CD4-positive, alpha-beta T cell (primary cell): Measurements from ENCODE around the gene RGL2. TPM values are rescaled to one million over a fixed set of nuclear protein-coding genes. Genes with fewer than 3 reads are reported as not detected.

ENCODE experiments used
- ATAC-seq: fragments of 200-7000 bp; cut with Tn5 transposase; one replicate; pipeline ENCODE4 v1.10.0; 2022; ENCODE audit warnings: mild to moderate bottlenecking; ENCODE audit not compliant: poor library complexity
- CTCF ChIA-PET: fragments of 350-600 bp; sonication (Branson Sonifier 250); formaldehyde crosslinking; loops from one replicate; lab custom pipeline; 2021; ENCODE audit warnings: antibody characterized with exemption, inconsistent platforms; lab: Charles Lee
- POLR2A ChIA-PET: fragments of 350-600 bp; sonication (Branson Sonifier 250); formaldehyde crosslinking; loops from one replicate; lab custom pipeline; 2021; ENCODE audit warnings: antibody characterized with exemption, inconsistent platforms; lab: Charles Lee
- DNase-seq, 14 experiments: peaks; one replicate each; pipeline ENCODE4 v3.0.0-alpha.2; 2013 to 2020; ENCODE audit warnings: mixed read lengths in 2 of 14
- H3K27ac ChIP-seq, 2 donors: one replicate each; pipeline versions ENCODE4 v1.5.1 to v1.7.0; 2013; ENCODE audit warnings: low read length in 2 of 2, low read depth in 1 of 2, mild to moderate bottlenecking in 1 of 2
- H3K27me3 ChIP-seq, 2 experiments: 1 replicate in 1 of 2; 2 replicates in 1 of 2; pipeline versions ENCODE4 v1.6.1 to v1.7.0; 2013; ENCODE audit warnings: low read length in 2 of 2, control low read depth in 1 of 2, mild to moderate bottlenecking in 1 of 2, moderate library complexity in 1 of 2; ENCODE audit not compliant: insufficient read depth in 2 of 2, control insufficient read depth in 1 of 2
- H3K36me3 ChIP-seq: one replicate; pipeline ENCODE4 v1.6.1; 2013; ENCODE audit warnings: low read length, control low read depth; ENCODE audit not compliant: insufficient read depth
- H3K4me1 ChIP-seq: one replicate; pipeline ENCODE4 v1.6.1; 2013; ENCODE audit warnings: low read length, control low read depth; ENCODE audit not compliant: insufficient read depth
- H3K4me3 ChIP-seq: one replicate; pipeline ENCODE4 v1.5.1; 2013; ENCODE audit warnings: mild to moderate bottlenecking, low read length, moderate library complexity
- H3K9me3 ChIP-seq, 2 experiments: 1 replicate in 1 of 2; 2 replicates in 1 of 2; pipeline versions ENCODE4 v1.6.1 to v1.7.0; 2013; ENCODE audit warnings: low read length in 2 of 2, mild to moderate bottlenecking in 2 of 2, control low read depth in 1 of 2, moderate library complexity in 1 of 2; ENCODE audit not compliant: control insufficient read depth in 1 of 2, insufficient read depth in 1 of 2
- H3K27ac Mint-ChIP-seq: one replicate; pipeline ENCODE4 v1.8.0; 2020; ENCODE audit warnings: mixed read lengths
- H3K27me3 Mint-ChIP-seq: one replicate; pipeline ENCODE4 v1.8.0; 2021; ENCODE audit warnings: mixed read lengths
- H3K36me3 Mint-ChIP-seq: one replicate; pipeline ENCODE4 v1.8.0; 2021; ENCODE audit warnings: low read depth, mixed read lengths
- H3K4me1 Mint-ChIP-seq: one replicate; pipeline ENCODE4 v1.8.0; 2021; ENCODE audit warnings: low read depth, mixed read lengths
- H3K4me3 Mint-ChIP-seq: one replicate; pipeline ENCODE4 v1.8.0; 2020; ENCODE audit warnings: mild to moderate bottlenecking, mixed read lengths
- H3K9me3 Mint-ChIP-seq: one replicate; pipeline ENCODE4 v1.8.0; 2020; ENCODE audit warnings: mixed read lengths
- intact Hi-C, 2 experiments: fragments of 100-400 bp; cut with DNase I in 1 of 2; cut with micrococcal nuclease in 1 of 2; formaldehyde crosslinking; loops; one replicate each; pipeline versions ENCODE4 v1.15.1 to v1.9.0; 2023 to 2025; cut with DNase I, micrococcal nuclease
- total RNA-seq, 174 experiments: library from RNA in 2 of 174; stranded (reverse) in 2 of 174; gene quantifications; one replicate each; pipeline ENCODE4 v1.2.3 and lab custom pipeline; 2021 to 2026
- TF ChIP-seq, protein P1 (sequence below): fragments of 200-600 bp; IDR thresholded peaks from one replicate; pipeline ENCODE4 v1.8.0; 2022; ENCODE audit warnings: antibody characterized with exemption, mild to moderate bottlenecking

RGL2 gene
- total RNA-seq, 2 experiments from 2014 or later = 39.2 to 39.4 TPM

DNA sequence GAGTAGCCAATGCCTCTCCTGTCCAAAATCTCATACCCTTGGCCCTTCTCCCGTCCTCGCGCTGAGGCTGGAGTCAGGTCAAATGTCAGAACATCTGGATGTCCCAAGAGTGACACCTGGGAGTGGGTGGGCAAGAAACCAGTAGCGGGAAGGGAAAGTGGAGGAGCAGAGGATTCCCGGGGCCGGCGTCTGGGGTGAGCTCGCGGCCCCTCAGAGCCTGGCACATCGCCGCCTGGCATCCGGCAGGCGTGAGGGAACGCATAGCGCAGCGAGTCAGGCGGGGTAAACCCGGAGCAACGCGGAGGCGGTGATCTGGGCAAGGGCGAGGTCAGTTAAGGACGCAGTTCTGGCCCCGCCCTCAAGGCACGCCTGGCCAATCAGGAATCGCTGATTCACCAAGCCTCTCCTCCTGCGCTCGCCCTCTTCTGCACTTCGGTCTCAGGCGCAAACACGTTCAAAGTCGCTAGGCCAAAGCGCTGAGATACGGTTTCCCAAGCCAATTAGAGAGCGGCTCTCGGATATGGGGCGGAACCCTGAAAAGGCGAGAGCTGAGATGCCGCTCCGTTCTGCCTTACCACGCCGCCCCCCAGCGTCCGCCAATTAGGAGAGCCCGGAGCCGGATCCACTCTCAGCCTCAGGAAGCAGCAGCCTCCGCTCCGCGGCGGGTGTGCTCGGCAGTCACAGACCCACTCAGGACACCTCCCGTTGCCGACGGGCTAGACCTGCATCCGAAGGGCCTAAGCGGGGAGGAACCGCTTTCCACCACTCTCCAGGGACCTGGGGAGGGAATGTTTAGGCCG lies 49.6 kb downstream of the RGL2 start:
- Histone ChIP-seq H3K4me1 (peaks cover 32% of the 10 kb centered on the region), H3K27ac (peak overlapping the region; percentile 98), H3K4me3 (peak overlapping the region; percentile 70), H3K27me3 (no peaks in the 10 kb centered on the region), H3K36me3 (peaks cover 17% of the 10 kb centered on the region), H3K9me3 (no peaks in the 10 kb centered on the region)
- TF ChIP-seq, protein P1, sequence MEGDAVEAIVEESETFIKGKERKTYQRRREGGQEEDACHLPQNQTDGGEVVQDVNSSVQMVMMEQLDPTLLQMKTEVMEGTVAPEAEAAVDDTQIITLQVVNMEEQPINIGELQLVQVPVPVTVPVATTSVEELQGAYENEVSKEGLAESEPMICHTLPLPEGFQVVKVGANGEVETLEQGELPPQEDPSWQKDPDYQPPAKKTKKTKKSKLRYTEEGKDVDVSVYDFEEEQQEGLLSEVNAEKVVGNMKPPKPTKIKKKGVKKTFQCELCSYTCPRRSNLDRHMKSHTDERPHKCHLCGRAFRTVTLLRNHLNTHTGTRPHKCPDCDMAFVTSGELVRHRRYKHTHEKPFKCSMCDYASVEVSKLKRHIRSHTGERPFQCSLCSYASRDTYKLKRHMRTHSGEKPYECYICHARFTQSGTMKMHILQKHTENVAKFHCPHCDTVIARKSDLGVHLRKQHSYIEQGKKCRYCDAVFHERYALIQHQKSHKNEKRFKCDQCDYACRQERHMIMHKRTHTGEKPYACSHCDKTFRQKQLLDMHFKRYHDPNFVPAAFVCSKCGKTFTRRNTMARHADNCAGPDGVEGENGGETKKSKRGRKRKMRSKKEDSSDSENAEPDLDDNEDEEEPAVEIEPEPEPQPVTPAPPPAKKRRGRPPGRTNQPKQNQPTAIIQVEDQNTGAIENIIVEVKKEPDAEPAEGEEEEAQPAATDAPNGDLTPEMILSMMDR = peak; percentile 32
- POLR2A ChIA-PET = interaction anchor here (0.5 to 4.0 kb wide), 42 partner anchors 11 to 1585 kb away, joined by 3 to 95 read pairs (median 6); partner anchors contain the start of genes B3GALT4, BRD2, GPANK1 and HLA-DMA
- peak; percentile 89 to 99 (median 94) for DNase-seq
- peaks cover 37% of the 10 kb centered on the region for H3K4me1 Mint-ChIP-seq
- peaks cover 24% of the 10 kb centered on the region for H3K36me3 Mint-ChIP-seq
- peak overlapping the region; percentile 92 for H3K4me3 Mint-ChIP-seq
- ATAC-seq = peak; percentile 83
- no peaks in the 10 kb centered on the region for H3K27me3 Mint-ChIP-seq
- H3K27ac Mint-ChIP-seq = peak overlapping the region; percentile 97
- intact Hi-C loops = loop anchor here (1.0 to 2.0 kb wide), 9 partner anchors 22 to 364 kb away; partner anchors contain the start of genes RING1 (in 2 of the 2), VPS52 (in 2 of the 2), RXRB (in 1 of the 2) and SLC39A7 (in 1 of the 2)
- CTCF ChIA-PET = interaction anchor here (0.7 to 6.8 kb wide), 28 partner anchors 9 to 372 kb away, joined by 3 to 76 read pairs (median 4); partner anchors contain the start of genes B3GALT4, HSD17B8, ITPR3 and RGL2
- H3K9me3 Mint-ChIP-seq = no peaks in the 10 kb centered on the region

DNA sequence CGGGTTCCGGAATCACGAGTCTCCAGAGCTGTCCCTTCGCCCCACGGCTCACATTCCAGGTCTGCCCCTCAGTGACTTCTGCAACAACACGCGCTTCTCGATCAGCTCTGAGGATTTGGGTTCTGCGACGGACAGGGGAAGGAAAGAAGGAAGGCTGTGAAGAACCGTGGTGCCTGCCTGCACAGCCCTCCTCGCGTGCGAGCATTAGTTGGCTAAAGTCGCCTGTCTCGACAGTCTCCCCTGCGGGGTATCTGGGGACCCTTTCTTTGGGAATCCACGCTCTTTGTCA lies 50.2 kb downstream of the RGL2 start:
- CTCF ChIA-PET = interaction anchor here (0.7 to 6.8 kb wide), 29 partner anchors 8 to 372 kb away, joined by 3 to 76 read pairs (median 4); partner anchors contain the start of genes B3GALT4, HSD17B8, ITPR3 and RGL2

More for the DNA sequence above, 50.2 kb downstream of the RGL2 start:
- intact Hi-C loops = loop anchor here (1.0 to 2.0 kb wide), 7 partner anchors 40 to 363 kb away; partner anchors contain the start of gene RING1 (in 2 of the 2)
- H3K4me3 ChIP-seq = peak overlapping the region; percentile 70
- ATAC-seq (peak; percentile 33), DNase-seq (peak in 5 of 14 experiments; percentile 7 to 81 (median 23))
- Mint-ChIP-seq H3K27ac (peak overlapping the region; percentile 97), H3K36me3 (peaks cover 24% of the 10 kb centered on the region), H3K4me1 (peaks cover 37% of the 10 kb centered on the region), H3K27me3 (no peaks in the 10 kb centered on the region), H3K9me3 (no peaks in the 10 kb centered on the region), H3K4me3 (peak overlapping the region; percentile 92)
- H3K27me3 ChIP-seq = no peaks in the 10 kb centered on the region
- no peaks in the 10 kb centered on the region for H3K9me3 ChIP-seq
- H3K4me1 ChIP-seq = peaks cover 32% of the 10 kb centered on the region
- TF ChIP-seq, protein P1 = peak; percentile 35
- peaks cover 17% of the 10 kb centered on the region for H3K36me3 ChIP-seq
- POLR2A ChIA-PET = interaction anchor here (0.5 to 4.0 kb wide), 35 partner anchors 10 to 403 kb away, joined by 3 to 95 read pairs (median 8); partner anchors contain the start of genes B3GALT4, BRD2, HLA-DMA and HSD17B8
- H3K27ac ChIP-seq = peak overlapping the region; percentile 98
